KG1 (cell line): Measurements from ENCODE around the gene SHISA3.
"Not testable (repeated sequence)": the region's sequence is repeated elsewhere in the genome, so short reads cannot be mapped to it uniquely, and the experiment has no call there.

Source experiments
- DNase-seq: peaks from one replicate; lab custom pipeline; 2025; lab: John Stamatoyannopoulos, UW

Gene SHISA3

DNA sequence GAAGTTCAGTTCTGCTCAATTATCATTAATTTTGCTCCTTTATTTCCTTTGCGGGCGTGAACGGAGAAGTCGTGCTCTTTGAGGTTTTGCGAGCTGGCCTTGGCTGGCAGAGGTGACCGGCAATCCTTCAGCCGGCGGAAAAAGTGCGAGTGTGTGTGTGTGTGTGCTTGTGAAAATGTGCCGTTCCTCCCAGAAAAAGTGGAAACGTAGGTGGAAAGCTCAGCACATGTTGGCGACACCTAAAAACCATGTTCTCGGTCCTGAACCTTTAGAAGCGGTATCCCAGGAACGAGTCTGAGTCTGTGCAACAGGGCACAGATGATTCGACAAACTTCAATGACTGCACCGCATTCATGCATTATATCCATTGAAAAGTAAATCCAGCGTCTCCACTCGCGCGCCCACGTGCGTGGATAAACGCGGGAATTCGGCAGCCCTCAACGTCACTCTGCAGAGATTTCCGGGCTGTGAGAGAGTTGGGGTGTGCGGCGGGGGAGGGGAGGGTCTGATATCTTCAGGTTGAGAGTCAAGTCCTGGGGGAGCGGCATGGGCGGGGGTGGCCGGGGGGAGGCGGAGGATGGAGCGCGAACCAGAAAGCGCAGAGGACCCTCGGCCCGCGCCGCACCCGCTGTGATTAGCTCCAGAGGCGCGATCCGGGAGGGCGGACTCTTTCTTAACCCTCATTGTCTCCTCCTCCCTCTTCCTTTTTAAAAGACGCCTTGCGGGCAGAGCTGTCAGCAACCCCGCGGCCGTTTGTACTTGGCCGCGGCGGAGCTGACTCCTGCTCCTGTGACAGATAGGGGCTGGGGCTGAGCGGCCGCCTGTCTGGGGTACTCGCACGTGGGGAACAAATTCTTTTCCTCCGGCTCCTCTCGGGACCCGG lies at the start of gene SHISA3:
TSS of gene SHISA3 (plus strand) at position 737 of the 883 bp plus-strand sequence. CDS start 569 bp downstream, outside the sequence.
- no peak for DNase-seq

DNA sequence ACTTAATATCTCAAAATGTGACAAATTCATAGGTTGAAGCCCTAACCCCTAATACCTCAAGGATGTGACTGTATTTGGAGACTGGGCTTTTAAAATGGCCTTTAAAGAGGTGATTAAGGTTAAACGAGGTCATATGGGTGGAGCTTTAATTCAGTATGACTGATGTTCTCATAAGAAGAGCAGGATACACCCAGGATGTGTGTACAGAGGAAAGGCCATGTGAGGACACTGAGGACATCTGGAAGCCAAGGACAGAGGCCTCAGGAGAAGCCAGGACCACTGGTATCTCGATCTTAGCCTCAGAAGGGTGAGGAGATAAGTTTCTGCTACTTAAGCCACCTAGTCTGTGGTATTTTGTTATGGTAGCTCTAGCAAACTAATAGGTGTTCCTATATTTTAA lies 49.0 kb upstream of the SHISA3 start:
- DNase-seq, result no peak

DNA sequence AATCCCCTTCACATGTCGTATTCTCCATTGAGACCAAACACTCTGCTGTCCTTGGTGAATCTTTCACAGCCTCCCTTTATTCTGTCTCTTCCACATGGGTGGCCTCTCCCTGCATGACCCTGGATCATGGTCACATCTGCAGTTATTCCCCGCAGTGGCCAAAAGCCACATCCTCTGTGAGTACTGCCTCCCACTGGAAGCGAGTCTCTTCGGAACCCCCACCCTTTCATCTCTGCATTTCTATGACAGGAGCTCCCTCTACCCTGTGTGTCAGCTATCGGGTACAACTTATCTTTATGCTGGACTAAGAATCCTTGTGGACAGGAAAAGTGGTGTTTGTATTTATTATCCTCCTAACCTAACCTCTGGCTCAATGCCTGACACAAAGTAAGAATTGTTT lies 48.6 kb upstream of the SHISA3 start:
- no peak for DNase-seq

DNA sequence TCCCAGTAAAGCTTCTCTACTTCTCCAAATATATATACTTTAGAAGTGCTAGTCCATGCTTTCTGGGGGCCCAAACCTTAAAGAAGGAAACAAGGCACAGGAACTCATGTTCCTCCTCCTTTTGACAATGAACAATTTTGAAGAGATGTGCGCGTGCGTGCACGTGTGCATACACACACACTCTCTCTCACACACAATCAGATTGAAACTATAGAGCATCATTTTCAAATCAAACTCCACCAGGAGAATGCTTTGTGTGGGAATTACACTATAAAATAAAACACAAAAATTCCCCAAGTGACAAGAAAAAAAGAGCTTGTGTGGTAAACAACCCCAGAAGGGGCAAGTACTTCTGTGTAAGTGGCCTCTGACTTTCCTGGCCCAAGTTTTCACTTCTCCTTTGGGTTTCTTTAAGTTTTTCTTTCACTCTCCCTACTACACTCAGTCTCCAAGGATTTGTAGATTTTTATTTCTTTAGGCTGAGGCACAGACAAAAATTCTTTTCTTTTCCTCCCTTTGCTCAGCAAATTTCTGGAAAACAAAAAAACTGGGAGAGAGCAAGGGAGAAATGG lies 46.6 kb upstream of the SHISA3 start:
- DNase-seq, result no peak

DNA sequence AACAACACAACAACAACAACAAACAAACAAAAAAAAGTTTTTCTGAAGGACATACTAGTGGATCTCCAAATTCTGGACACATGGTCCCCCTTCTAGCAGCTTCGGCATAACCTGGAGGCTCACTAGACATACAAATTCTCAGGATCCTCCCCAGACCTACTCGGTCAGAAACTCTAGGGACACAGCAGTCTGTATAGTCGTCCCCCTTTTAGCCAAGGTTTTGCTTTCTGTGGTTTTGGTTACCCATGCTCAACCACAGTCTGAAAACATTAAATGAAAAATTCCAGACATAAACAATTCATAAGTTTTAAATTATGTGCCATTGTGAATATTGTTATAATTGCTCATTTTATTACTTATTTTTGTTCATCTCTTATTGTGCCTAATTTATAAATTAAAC lies 45.2 kb upstream of the SHISA3 start:
- DNase-seq, result no peak

DNA sequence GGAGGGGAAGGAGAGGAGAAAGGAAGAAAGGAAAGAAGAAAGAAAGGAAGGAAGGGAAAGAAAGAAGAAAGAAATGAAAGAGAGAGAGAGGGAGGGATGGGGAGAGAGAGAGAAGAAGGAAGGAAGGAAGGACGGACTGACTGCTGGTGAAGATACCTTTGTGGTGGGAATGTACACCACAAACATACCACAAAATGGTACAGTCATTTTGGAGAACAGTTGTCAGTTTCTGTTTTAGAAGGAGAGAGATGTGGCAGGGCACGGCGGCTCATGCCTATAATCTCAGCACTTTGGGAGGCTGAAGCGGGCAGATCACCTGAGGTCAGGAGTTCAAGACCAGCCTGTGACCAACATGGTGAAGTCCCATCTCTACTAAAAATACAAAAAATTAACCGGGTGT lies 40.0 kb upstream of the SHISA3 start:
- DNase-seq, result no peak

DNA sequence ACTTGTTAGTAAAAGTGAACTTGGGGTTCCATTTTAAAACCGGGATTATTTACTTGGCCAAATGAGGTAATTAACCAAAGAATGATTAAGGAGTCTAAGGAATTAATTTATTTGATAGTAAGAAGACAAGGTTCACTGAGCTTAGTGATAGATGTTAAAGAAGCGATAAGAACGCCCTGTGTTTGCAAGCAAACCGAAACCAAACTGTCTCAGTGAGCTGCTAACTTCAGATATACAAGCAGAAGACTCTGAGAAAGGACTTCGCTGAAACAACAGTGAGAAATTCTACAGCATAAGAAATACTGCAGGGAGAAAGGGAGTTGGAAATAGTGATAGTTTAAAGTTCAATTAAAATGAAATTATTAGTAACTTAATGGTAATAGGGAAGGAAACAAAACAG lies 37.6 kb upstream of the SHISA3 start:
- DNase-seq, result no peak

DNA sequence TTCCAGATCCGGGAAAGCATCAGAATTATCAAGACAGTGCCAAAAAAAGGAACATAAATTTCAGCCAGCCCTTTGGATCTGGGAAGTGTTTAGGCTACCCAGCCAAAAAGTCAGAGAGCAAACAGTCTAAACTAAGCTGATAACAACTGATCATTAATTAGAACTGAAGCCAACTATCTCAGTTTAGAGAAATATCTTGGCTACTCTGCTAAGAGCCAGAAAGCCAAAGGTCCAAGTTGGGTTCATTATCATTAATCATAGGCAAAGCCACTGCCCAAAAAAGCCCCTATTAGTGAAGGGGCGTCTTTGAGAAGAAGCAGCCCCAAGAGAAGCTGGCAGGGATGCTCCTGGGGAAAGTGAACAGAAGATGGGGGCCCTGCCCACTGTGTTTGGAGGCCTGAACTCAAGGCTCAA lies 37.0 kb upstream of the SHISA3 start:
- no peak for DNase-seq

DNA sequence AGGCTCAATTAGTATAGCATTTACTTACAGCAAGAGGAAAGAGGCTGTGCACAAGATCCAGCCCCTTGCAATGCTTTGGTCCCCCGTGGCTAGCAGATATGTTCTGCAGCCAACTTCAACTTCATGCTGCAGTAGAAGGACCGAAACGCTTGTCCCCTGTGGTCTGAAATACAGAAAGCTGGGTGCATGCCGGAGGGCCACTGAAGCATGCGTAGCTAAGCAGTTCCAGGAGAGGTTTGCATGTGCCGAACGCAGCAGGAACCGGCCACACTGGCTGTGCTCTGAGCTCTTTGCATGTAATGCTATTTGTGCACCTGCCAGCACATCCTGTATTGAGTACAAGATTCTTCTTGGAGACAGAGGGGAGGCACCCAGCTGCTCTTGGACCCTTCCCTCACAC lies 35.8 kb upstream of the SHISA3 start:
- DNase-seq, result no peak

DNA sequence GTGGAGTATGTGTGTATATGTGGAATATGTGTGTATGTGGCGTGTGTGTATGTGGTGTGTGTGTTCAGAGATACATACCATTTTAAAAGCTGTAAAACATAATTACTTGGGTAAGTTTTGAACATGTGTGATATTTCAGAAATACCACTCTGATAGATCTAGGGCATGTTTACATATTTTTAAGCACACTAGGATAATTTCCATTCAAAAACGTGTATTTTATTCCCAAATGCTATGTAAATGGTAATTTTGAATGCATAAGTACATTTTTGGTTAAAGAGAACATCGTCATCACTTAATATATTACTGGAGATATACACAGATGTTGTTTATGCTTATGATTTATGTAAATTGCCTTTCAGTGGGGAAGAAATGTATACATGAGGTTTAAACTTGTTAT lies 34.7 kb upstream of the SHISA3 start:
- DNase-seq, result no peak

DNA sequence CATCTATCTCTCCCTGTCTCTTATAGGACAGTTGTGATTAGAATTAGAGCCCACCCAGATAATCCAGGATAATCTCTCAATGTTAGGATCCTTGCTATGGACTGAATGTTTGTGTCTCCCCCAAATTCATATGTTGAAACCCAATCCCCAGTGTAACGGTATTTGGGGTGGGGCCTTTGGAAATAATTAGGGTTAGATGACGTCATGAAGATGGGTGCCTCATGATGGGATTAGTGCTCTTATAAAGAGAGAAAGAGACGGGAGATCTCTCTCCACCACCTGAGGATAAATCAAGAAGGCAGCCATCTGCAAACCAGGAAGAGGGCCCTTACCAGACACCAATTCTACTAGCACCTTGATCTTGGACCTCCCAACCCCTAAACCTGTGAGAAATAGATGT lies 33.7 kb upstream of the SHISA3 start:
- DNase-seq, result no peak

DNA sequence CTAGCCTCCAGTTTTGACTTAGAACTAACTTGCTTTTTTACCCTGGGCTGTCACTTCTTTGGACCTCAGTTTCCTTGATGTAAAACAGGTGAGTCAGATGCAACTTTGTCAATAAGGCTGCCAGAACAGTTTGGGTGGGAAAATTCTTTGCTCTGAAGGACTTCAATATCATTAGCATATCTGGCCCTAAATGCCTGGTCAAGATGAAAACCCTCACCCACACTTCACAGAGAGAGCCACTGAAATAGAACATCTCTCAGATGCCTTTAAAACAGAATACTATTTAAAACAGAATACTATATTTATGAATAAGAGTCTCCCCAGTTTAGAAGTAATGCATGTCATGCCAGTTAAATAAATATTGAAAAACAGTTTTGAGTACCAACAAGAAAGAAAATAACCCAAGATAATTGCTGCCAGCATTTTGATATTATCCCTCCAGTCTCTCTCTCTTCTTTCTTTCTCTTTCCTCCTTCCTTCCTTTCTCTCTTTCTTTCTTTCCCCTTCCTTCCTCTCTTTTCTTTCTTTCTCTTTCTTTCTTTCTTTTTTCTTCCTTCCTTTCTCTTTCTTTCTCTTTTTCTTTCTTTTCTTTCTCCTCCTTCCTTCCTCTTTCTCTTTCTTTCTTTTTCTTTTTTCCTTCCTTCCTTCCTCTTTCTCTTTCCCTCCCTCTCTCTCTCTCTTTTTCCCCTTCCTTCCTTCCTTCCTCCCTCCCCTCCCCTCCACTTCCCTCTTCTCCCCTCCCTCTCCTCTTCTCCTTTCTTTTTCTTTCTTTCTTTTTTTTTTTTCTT lies 32.8 kb upstream of the SHISA3 start:
- DNase-seq, result no peak

DNA sequence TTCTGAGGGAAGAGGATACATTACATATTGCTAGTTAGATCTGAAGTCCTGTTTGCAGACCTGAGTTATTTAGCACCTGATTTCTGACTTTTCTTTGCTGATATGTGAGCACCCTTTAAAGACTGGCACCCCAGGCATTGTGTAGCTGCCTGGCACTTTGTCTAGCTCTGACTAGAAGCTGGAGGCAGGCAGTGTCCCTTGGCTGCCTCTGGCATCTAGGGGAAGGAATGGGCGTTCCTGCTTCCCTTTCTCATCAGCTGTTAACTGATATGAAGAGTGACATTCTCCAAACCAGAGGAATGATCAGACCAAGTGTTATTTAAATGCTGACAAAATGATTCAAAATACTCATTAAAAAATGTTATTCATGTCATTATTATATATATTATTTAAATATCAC lies 30.3 kb upstream of the SHISA3 start:
- DNase-seq, result no peak

DNA sequence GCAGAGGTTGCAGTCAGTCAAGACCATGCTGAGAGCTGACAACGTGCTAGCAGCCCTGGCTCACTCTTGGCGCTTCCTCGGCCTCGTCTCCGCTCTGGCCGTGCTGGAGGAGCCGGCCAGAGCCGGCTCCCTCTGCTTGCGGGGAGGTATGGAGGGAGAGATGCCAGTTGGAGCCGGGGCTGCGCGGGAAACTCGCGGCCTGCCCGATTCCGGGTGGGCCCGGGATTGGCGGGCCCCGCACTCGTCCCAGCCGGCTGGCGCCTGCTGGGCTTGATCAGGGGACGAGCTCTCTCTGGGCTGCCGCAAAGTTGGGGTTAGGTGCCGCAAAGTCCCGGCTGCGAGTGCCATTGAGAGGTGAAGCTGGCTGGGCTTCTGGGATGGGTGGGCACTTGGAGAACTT lies 27.8 kb upstream of the SHISA3 start:
- no peak for DNase-seq

DNA sequence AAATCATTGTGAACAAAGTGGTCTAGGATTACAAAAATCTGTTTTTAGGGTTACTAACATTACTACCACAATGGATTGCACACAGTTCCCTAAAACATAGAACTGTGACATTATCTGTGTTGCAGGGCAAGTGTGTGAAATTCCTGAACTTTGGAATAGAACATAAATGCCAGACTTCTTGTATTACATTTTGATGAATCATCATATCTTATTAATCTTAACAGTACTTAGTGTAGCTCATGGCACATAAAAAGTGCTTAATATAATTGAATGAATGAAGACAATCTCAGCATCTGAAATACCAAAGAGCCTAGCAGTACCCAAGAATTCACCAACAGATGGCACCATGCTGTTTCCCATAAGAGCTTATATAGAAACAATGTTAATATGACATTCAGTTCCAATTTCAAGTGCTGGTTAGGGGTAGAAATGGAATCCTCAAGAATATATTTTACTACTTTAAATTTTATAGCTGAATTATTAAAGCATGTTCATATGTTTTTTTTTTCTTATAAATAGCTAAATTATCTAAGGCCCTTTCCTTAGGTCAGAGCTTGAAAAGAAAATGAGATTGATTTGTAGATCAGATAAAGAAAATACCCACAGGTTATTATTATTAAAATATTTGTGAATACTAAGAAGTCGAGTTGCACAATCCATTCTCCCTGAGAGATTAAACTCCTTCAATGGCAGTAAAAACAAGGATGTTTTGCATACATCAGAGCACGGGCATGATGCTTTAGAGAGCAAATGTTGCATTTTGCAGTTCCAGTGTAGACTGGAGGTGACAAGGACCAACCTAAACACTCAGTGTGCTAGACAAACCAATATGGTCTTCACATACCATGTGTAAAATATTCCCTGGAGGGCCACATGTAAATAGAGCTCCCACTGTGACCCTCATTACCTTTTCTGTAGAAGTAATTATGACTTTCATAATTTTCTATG lies 25.7 kb upstream of the SHISA3 start:
- no peak for DNase-seq

DNA sequence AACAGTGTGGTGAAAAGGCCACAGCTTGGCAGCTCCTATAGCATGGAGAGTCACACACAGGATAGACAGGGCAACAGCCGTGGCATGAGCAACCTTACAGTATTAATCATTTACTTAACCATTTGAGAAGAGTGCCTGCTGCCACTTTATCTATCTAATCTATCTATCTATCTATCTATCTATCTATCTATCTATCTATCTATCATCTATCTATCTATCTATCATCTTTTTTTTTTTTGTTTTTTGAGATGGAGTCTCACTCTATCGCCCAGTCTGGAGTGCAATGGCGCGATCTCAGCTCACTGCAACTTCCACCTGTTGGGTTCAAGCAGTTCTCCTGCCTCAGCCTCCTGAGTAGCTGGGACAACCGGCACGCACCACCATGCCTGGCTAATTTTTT lies 25.0 kb upstream of the SHISA3 start:
- DNase-seq, result not testable (repeated sequence)

DNA sequence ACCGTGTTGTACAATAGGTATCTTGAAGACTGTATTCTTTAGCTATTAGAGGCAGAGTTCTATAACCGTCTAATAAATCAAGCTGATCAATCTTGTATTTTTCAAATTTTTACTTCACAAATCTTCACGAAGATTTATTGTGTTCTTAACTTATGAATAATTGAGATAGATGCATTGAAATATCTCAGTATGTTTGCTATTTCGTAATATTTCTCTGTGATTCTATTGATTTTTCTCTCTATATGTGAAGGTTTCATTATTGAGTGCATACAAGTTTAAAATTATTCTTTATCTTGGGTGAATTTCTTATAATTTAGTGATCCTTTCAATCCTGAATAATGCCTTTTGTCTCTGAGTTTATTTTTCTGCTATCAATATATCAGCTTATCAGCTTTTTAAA lies 19.8 kb upstream of the SHISA3 start:
- DNase-seq, result no peak

DNA sequence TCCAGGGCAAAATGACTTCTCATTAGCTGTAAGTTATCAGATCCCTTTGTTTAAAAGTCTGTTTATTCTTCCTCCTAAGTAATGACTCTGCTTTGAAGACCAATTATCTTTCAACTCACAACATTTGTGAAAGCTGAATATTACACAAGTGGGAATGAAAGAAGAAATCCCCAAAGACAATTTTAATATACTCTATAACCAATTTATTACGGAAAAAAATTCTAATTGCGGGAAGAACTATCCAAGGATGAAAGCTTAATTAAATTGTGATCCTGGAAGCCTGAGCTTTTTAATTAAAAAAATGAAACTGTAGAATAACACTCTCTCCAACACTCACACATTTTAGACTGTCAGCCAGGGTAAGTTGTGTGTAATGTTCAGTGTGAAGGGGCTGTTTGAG lies 15.6 kb upstream of the SHISA3 start:
- no peak for DNase-seq

DNA sequence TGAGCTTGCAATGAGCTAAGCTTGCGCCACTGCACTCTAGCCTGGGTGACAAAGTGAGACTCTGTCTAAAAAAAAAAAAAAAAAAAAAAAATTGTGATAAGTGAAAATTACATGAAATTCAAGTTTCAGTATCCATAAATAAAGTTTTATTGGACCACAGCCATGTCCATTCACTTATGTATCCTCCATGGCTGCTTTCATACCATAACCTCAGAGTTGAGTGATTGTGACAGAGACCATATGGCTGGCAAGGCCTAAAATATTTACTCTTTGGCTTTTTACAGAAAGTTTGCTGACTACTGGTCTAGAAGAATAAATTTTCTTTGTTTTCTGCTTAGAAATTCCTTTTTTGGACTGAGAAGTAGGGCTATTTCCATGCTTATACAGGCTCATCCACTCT lies 11.8 kb upstream of the SHISA3 start:
- DNase-seq, result no peak

DNA sequence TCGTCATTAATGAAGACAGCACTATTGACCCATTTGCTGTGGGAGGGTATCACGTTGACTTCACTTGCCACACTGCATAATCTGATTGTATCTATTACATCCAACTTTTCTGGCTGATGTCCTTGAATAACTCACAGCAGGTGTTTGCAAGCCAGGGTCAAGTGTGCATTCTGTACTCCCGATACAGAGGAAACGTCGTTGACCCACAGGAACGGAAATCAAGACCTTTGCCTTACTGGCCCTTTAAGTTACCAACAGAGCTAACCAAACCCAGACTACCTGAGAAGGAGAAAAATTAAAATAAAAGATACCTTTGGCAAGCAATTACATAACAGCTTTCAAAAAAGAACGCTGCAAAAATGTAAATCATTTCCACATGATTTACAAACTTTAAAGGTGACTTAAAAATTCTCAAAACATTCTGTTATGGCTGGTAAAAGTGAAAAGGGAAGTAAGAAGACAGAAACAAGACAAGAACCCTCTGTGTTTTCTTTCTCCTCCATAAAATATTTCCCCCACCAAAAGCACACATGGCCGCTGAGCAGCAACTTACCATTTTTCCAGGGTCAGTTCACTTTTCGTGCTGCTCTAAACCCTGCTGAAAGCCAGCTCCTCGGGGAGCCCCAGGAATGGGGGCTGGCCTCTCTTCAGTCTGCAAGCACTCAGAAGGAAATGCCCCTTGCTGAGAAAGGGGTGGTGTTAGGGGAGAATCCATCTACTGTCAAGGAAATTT lies 6.5 kb upstream of the SHISA3 start:
- no peak for DNase-seq

DNA sequence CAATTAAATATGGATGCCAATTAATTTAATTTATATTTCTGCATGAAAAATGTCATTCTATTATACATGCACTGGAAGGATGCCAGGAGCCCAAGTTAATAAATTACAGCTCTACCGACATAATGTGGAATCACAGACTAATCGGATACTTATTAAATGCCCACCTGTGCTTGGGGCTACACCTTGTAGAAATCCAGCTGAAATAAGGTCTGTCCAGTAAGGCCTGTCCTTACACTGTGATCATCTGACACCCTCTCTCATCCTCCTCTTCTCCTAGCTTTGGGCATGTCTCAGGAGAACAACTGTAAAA lies 6.0 kb upstream of the SHISA3 start:
- DNase-seq, result no peak
